IMR-90 (cell line): ENCODE results near the gene MYOF. TPM values are rescaled to one million over a fixed set of nuclear protein-coding genes. Genes with fewer than 3 reads are reported as not detected.
A peak's percentile ranks its signal among the peaks of the same experiment; 100 is the strongest.

ENCODE experiments used
- ATAC-seq: fragments of 200-7000 bp; cut with Tn5 transposase; 2 replicates; pipeline ENCODE4 v1.9.1; 2020; ENCODE audit warnings: low read depth, mild to moderate bottlenecking, moderate library complexity
- BruUV-seq: library from RNA; stranded (reverse); fragments of 400-500 nt; replicated peaks from 2 replicates; lab custom pipeline; 2021; lab: Mats Ljungman, UMichigan
- CTCF ChIA-PET: fragments of 300-600 bp; formaldehyde crosslinking; extraction: SDS; loops from one replicate; lab custom pipeline; 2021; ENCODE audit warnings: antibody characterized with exemption; lab: Yijun Ruan, JAX
- POLR2A ChIA-PET: fragments of 300-600 bp; sonication (Branson Sonifier 250); formaldehyde crosslinking; loops from one replicate; lab custom pipeline; 2022; ENCODE audit warnings: antibody characterized with exemption; ENCODE audit not compliant: unreplicated experiment; lab: Charles Lee
- DNase-seq: peaks from one replicate; pipeline ENCODE4 v3.0.0; 2013
- H2AFZ ChIP-seq: replicated peaks from 2 replicates; pipeline ENCODE3; 2013; ENCODE audit warnings: low read length, mild to moderate bottlenecking; ENCODE audit not compliant: poor library complexity
- H2AK5ac ChIP-seq: 2 replicates; pipeline ENCODE4 v1.6.1; 2013; ENCODE audit warnings: low read depth, low read length, inconsistent platforms
- H2AK9ac ChIP-seq: replicated peaks from 2 replicates; pipeline ENCODE3; 2013; ENCODE audit warnings: mild to moderate bottlenecking, low read depth, low read length, moderate library complexity; ENCODE audit not compliant: poor library complexity
- H2BK120ac ChIP-seq: 2 replicates; pipeline ENCODE4 v1.6.1; 2013; ENCODE audit warnings: low read depth, low read length, inconsistent platforms
- H2BK15ac ChIP-seq: 3 replicates; pipeline ENCODE4 v1.6.1; 2013; ENCODE audit warnings: low read depth, low read length, inconsistent platforms
- H2BK20ac ChIP-seq: 2 replicates; pipeline ENCODE4 v1.6.1; 2013; ENCODE audit warnings: low read depth, mild to moderate bottlenecking, inconsistent platforms, low read length, moderate library complexity
- H2BK5ac ChIP-seq: 2 replicates; pipeline ENCODE4 v1.6.1; 2013; ENCODE audit warnings: mild to moderate bottlenecking, low read depth, low read length, inconsistent platforms; ENCODE audit not compliant: poor library complexity, severe bottlenecking
- H3K14ac ChIP-seq: replicated peaks from 2 replicates; pipeline ENCODE4 v1.6.1; 2013; ENCODE audit warnings: low read depth, low read length, inconsistent platforms
- H3K18ac ChIP-seq: 2 replicates; pipeline ENCODE4 v1.6.1; 2013; ENCODE audit warnings: low read depth, low read length, control low read depth
- H3K23ac ChIP-seq: 2 replicates; pipeline ENCODE4 v1.6.1; 2013; ENCODE audit warnings: low read depth, low read length, inconsistent platforms
- H3K27ac ChIP-seq: 2 replicates; pipeline ENCODE4 v1.5.1; 2013; ENCODE audit warnings: mild to moderate bottlenecking, control low read depth, low read length; ENCODE audit not compliant: insufficient read depth
- H3K27me3 ChIP-seq: 2 replicates; pipeline ENCODE4 v1.6.1; 2013; ENCODE audit warnings: low read length; ENCODE audit not compliant: control insufficient read depth, insufficient read depth
- H3K36me3 ChIP-seq: 2 replicates; pipeline ENCODE4 v1.6.1; 2013; ENCODE audit warnings: low read length, mixed read lengths; ENCODE audit not compliant: control insufficient read depth, insufficient read depth
- H3K4ac ChIP-seq: 2 replicates; pipeline ENCODE4 v1.6.1; 2013; ENCODE audit warnings: low read depth, low read length, inconsistent platforms
- H3K4me1 ChIP-seq: 2 replicates; pipeline ENCODE4 v1.6.1; 2013; ENCODE audit warnings: low read length, mixed read lengths; ENCODE audit not compliant: control insufficient read depth, insufficient read depth
- H3K4me2 ChIP-seq: 2 replicates; pipeline ENCODE4 v1.6.1; 2013; ENCODE audit warnings: low read depth, mild to moderate bottlenecking, control low read depth, low read length, moderate library complexity
- H3K4me3 ChIP-seq: 2 replicates; pipeline ENCODE4 v1.5.1; 2013; ENCODE audit warnings: low read depth, mild to moderate bottlenecking, control low read depth, low read length, moderate library complexity; ENCODE audit not compliant: insufficient read depth
- H3K56ac ChIP-seq: 2 replicates; pipeline ENCODE4 v1.6.1; 2013; ENCODE audit warnings: low read length, inconsistent platforms; ENCODE audit not compliant: insufficient read depth; ENCODE audit errors: extremely low read depth
- H3K79me1 ChIP-seq, 2 experiments: 2 replicates each; pipeline ENCODE4 v1.6.1; 2013; ENCODE audit warnings: low read length in 2 of 2, inconsistent platforms in 1 of 2, low read depth in 1 of 2
- H3K9ac ChIP-seq: 2 replicates; pipeline ENCODE4 v1.6.1; 2013; ENCODE audit warnings: low read depth, low read length, control low read depth
- H3K9me1 ChIP-seq: 2 replicates; pipeline ENCODE4 v1.6.1; 2013; ENCODE audit warnings: low read length, inconsistent platforms; ENCODE audit not compliant: insufficient read depth
- H3K9me3 ChIP-seq: 2 replicates; pipeline ENCODE4 v1.6.1; 2013; ENCODE audit warnings: low read length; ENCODE audit not compliant: control insufficient read depth, insufficient read depth
- H4K20me1 ChIP-seq: 2 replicates; pipeline ENCODE4 v1.6.1; 2013; ENCODE audit warnings: low read length, inconsistent platforms; ENCODE audit not compliant: insufficient read depth
- H4K5ac ChIP-seq: 2 replicates; pipeline ENCODE4 v1.6.1; 2013; ENCODE audit warnings: mild to moderate bottlenecking, low read depth, low read length, control low read depth
- H4K8ac ChIP-seq, 2 experiments: 2 replicates each; pipeline ENCODE4 v1.6.1; 2013; ENCODE audit warnings: low read depth in 2 of 2, low read length in 2 of 2, control low read depth in 1 of 2, inconsistent platforms in 1 of 2
- H4K91ac ChIP-seq: 2 replicates; pipeline ENCODE4 v1.6.1; 2013; ENCODE audit warnings: low read depth, low read length, inconsistent platforms; ENCODE audit not compliant: insufficient read depth
- CHD1 ChIP-seq: IDR thresholded peaks from 2 replicates; pipeline ENCODE4 v1.6.1; 2012; ENCODE audit warnings: low read depth, low read length, improper control_type of control experiment
- FOS ChIP-seq: fragments of 150-350 bp; IDR thresholded peaks from 2 replicates; pipeline ENCODE4 v1.6.1; 2016; ENCODE audit warnings: low read depth, low read length
- MAFK ChIP-seq: IDR thresholded peaks from 2 replicates; pipeline ENCODE4 v1.6.1; 2012; ENCODE audit warnings: low read depth, low read length, improper control_type of control experiment
- MXI1 ChIP-seq: IDR thresholded peaks from 2 replicates; pipeline ENCODE4 v1.6.1; 2012; ENCODE audit warnings: low read depth, mild to moderate bottlenecking, low read length, moderate library complexity, borderline replicate concordance
- RAD21 ChIP-seq: IDR thresholded peaks from 2 replicates; pipeline ENCODE4 v1.6.1; 2012; ENCODE audit warnings: low read length, improper control_type of control experiment
- RCOR1 ChIP-seq: IDR thresholded peaks from 2 replicates; pipeline ENCODE4 v1.6.1; 2012; ENCODE audit warnings: mild to moderate bottlenecking, low read length, improper control_type of control experiment; ENCODE audit not compliant: insufficient replicate concordance
- RFX5 ChIP-seq: IDR thresholded peaks from 2 replicates; pipeline ENCODE4 v1.8.0; 2012; ENCODE audit warnings: low read depth, mild to moderate bottlenecking, low read length, moderate library complexity
- SMC3 ChIP-seq: fragments of 150-350 bp; IDR thresholded peaks from 2 replicates; pipeline ENCODE4 v1.6.1; 2016; ENCODE audit warnings: low read depth, mild to moderate bottlenecking, antibody characterized with exemption, low read length, moderate library complexity
- USF2 ChIP-seq: fragments of 150-350 bp; IDR thresholded peaks from 2 replicates; pipeline ENCODE4 v1.6.1; 2017; ENCODE audit warnings: mild to moderate bottlenecking, antibody characterized with exemption, low read length, low read depth
- WGBS, 2 experiments: methylation state at CpG; one replicate each; pipeline versions ENCODE4 v1.1.5 to v1.1.7; 2013; ENCODE audit warnings: missing lambda C conversion rate in 2 of 2; ENCODE audit not compliant: insufficient read length in 1 of 2; ENCODE audit errors: extremely low coverage in 2 of 2; 5-methylcytosine and 5-hydroxymethylcytosine counted together
- dilution Hi-C: fragments of 300-500 bp; cut with HindIII; formaldehyde crosslinking; loops from one replicate; pipeline ENCODE4 v1.14.3; 2018; ENCODE audit warnings: low sequenced_read_pairs; ENCODE audit not compliant: unreplicated experiment
- in situ Hi-C: fragments of 300-500 bp; cut with MboI; formaldehyde crosslinking; loops from 3 replicates; pipeline ENCODE4 v1.14.3; 2019; ENCODE audit warnings: low sequenced_read_pairs, inconsistent platforms, mixed read lengths
- intact Hi-C: fragments of 100-400 bp; cut with micrococcal nuclease; formaldehyde crosslinking; loops from 2 replicates; pipeline ENCODE4 v1.10.0; 2022
- polyA plus RNA-seq, 3 experiments: library from polyadenylated mRNA; depleted of rRNA; stranded (reverse); fragments of >200 nt; gene quantifications; 2 replicates each; pipeline ENCODE4 v1.2.3, GENCODE V29; 2012; ENCODE audit warnings: low replicate concordance in 1 of 3
- total RNA-seq: library from RNA; depleted of rRNA; stranded (reverse); fragments of >200 nt; gene quantifications from 2 replicates; pipeline ENCODE4 v1.2.3, GENCODE V29; 2012

Gene MYOF
- total and polyA plus RNA-seq, 2 of the 4 experiments (the other 2 are of a cell fraction): 221 to 281 TPM

- Histone ChIP-seq H3K18ac (no peak overlapping the region), H4K20me1 (no peaks in the 10 kb centered on the region), H2AFZ (peak overlapping the region; percentile 23), H4K5ac (no peak overlapping the region), H3K27ac (no peak overlapping the region), H3K4me3 (no peak overlapping the region), H2AK9ac (no peak overlapping the region), H4K8ac (no peak overlapping the region), H3K36me3 (no peaks in the 10 kb centered on the region), H3K14ac (no peak overlapping the region), H3K9me1 (no peaks in the 10 kb centered on the region), H2BK120ac (no peak overlapping the region), H3K56ac (no peak overlapping the region), H4K91ac (no peak overlapping the region), H3K4me1 (no peaks in the 10 kb centered on the region), H3K27me3 (peaks cover 24% of the 10 kb centered on the region), H2BK20ac (no peak overlapping the region), H3K79me1 (no peaks in the 10 kb centered on the region), H3K9ac (no peak overlapping the region), H2BK15ac (no peak overlapping the region), H2BK5ac (no peak overlapping the region), H2AK5ac (no peak overlapping the region), H3K4ac (no peak overlapping the region), H3K23ac (no peak overlapping the region), H3K4me2 (no peak overlapping the region), H3K9me3 (peaks cover 4% of the 10 kb centered on the region)
- DNase-seq (no peak), ATAC-seq (no peak)
- intact Hi-C loops (no loop called here), in situ Hi-C loops (no loop called here), dilution Hi-C loops (no loop called here)
- POLR2A ChIA-PET: no interaction called here
- no peak for TF ChIP-seq CHD1
- no peak for TF ChIP-seq MXI1
- no peak for TF ChIP-seq FOS
- no peak for TF ChIP-seq RCOR1
- TF ChIP-seq RAD21: no peak
- TF ChIP-seq MAFK: no peak
- TF ChIP-seq SMC3: no peak
- no peak for TF ChIP-seq USF2
- no peak for TF ChIP-seq RFX5
- CTCF ChIA-PET: no interaction called here
- BruUV-seq: no TSS peak
- 35% methylated on average over 2 of the region's 3 CpGs; no CpG with 5 or more reads in 1 of the 2 experiments for WGBS, 2 experiments
Observed at GRCh38 chr10:93268021-93268420, 214.1 kb downstream of the MYOF start.
